ENCODE measurements around the gene CLK4.

The CLK4 gene

DNA sequence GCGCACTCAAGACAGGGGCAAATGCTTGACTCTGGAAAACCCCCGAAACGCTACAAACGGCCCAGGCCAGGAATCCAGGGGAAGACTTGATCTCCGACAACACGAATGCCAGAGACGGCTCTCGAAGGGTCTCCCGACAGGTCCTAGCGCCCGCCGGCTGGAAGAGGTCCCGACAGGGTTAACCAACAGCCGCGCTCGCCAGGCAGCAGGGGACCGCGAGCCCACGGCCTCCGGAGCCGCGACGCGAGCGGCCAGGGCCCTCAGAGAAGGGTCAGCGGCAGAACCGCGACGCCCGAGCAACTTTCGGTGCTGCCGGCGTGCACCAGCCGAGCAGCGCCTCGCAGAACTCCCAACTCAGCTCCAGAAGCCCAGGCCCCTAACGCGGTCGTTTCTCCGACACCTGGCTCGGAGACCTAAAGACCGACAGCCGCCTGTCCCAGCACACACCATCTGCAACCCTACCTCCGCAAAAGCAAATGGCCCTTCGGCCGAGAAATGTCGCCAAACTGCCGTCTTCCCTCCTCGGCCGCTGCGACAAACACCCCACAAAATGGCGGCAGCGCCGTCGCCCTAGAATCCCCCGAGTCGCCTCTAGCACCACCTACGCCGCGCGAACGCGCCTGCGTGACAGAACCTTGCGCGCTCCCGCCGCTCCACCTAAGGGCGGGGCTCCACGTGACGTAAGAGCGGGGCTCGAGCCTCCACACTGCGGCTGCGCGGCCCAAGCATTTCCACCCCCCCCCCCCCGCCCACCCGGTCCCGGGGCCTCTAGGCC, at the start of gene CLK4:
Gene CLK4 (minus strand): TSS at position 567 of the 775 bp plus-strand sequence. CDS start 3,634 bp downstream, outside the sequence.
- DNase-seq (ENCODE audit: low read depth), result peak; percentile 91

DNA sequence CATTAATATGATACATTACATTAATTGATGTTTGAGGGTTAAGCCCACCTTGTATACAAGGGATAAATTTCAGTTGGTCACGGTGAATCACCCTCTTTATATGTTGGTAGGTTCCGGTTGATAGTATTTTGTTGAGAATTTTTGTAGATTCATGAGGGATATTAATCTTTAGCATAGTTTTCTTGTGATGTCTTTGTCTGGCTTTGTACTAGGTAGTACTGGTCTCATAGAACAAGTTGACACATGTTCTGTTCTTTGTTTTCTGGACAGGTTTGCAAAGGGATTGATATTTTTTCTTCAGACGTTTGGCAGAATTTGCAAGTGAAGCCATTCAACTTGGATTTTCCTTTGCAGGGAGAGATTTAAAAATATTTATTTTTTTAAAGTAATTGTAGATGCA, 49.1 kb upstream of the CLK4 start:
- DNase-seq (ENCODE audit: low read depth), result no peak

DNA sequence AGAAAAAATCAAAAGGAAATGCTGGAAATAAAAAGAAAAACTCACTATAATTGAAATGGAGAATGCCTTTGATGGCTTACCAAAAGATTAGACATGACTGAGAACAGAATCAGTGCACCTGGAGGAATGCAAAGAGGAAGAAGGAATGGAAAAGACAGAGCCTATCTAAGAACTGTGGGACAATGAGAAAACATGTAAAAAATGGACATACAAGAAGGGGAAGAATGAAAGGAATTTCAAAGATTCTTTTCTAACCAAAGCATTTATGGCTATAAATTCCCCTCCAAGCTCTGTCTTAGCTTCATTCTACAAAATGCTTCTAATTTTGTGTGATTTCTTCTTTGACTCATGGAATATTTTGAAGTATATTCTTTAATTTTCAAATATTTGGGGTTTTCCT, 47.5 kb upstream of the CLK4 start:
- peak; percentile 53 for DNase-seq (ENCODE audit: low read depth)

DNA sequence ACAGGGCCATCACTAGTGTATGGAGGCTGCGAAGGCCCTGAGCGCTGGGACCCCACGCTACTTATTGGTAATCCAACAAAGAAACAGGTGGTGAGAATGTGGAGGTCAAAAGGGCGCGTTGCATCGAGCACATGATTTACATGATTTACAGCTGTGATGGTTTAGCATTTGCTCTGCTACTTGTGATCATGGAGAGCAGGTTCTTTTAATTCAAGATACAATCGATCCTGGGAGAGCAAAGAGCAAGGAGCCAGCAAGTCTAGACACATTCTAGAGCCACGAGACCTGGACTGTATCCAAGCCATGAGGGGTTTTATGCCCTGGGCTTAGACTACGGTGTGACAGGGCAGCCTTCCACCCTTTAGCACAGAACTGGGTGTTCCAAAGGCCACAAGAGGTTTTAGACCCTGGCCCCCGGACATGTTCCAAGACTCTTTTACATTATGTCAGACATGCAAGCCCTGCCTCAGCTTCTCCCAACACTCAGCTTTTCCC, 47.0 kb upstream of the CLK4 start:
- no peak for DNase-seq (ENCODE audit: low read depth)

DNA sequence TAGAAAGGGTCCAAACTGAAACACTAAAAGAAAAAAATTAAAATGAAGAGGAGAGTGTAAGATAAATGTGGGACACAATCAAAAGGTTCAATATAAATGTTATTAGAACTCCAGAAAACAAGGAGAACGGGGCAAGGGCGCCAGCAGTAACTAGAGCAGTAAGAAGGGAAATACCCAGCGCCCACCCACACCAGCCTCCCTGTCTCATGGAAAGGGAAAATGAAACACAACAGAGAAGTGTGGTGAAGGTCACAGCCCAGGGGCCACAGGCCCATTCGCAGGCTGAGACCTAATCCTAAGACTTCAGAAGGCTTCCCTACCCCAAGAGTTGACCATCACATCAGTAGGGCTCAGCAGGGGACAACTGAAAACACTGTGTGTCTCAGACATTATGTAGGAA, 45.8 kb upstream of the CLK4 start:
- no peak for DNase-seq (ENCODE audit: low read depth)

DNA sequence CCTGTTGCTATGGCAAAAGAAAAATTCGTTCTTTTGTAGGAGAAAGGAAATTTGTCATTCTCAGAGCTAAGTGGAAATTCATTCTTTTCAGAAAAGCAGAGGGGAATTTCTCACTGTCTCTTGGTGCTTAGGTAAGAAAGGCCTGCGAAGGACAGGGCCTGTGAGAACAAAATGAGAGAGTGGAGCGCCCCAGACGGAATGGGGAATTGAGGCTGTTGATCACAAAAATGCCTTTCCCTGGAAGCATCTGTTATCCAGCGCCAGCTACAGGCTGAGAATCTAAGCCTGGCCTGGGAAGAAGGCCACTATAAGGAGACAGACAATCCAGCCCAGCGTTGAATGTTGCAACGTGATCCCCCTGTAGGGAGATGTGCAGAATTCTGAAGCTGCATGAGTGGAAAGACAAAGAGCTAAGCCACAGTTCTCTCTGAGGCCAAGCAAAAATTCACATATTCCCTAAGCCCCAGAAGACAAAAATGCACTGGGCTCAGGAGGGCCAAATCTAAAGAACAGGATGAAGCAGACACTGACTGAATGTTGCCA, 44.8 kb upstream of the CLK4 start:
- no peak for DNase-seq (ENCODE audit: low read depth)

DNA sequence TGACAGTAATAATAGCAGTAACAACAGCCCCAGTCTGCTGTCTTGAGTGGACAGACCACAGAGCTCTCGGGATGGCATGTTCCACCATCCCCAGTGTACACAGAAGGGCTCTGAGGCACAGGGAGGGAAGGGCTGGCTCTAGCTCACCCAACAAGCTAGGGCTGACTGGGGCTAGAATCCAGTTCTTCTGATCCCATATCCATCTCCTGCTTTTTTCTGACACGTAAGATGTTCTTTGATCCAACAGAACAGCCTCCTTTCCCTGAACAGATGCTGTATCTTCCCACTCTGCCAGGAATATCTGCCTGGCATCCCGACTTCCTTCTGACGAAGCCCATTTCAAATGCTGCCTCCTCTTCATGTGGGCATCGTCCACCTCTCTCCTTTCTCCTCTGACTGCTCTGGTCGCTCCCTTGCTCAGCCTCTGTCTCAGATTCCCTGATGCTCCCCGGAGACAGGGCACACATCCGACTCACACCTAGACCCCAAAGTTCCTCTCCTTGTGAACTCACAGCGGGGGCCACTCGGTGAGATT, 43.6 kb upstream of the CLK4 start:
- DNase-seq (ENCODE audit: low read depth), result no peak

DNA sequence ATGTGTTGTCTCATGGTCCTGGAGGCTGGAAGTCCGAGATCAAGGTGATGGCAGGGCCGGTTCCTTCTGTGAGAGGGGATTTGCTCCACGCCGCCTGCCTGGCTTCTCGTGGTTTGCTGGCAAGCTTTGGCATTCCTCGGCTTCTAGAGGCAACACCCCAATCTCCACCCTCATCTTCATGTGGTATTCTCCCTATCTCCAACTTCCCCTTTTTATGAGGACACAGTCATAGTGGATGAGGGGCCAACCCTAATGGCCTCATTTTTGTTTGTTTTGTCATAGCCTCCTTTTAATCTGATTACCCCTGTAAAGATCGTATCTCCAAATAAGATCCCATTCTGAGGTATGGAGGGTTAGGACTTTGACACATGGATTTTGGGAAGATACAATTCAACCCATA, 41.7 kb upstream of the CLK4 start:
- no peak for DNase-seq (ENCODE audit: low read depth)

DNA sequence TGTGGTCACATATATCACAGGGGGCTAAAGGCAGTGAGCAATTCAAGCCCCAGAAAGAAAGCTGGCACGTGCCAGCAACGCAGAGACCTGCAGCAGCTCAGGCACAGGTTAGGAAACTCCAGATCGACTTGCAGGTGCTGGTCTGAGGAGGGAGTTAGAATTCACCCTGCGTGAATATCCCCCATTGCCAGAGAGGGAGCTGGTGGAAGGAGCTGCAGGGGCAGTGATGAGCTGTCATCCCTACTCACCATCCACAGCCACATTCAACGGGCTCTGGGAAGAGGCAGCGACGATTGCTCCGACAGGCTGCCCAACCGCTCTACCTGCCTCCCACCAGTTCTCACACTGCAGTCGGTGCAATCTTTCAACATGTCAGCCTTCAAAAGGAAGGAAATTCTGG, 40.8 kb upstream of the CLK4 start:
- DNase-seq (ENCODE audit: low read depth), result no peak

DNA sequence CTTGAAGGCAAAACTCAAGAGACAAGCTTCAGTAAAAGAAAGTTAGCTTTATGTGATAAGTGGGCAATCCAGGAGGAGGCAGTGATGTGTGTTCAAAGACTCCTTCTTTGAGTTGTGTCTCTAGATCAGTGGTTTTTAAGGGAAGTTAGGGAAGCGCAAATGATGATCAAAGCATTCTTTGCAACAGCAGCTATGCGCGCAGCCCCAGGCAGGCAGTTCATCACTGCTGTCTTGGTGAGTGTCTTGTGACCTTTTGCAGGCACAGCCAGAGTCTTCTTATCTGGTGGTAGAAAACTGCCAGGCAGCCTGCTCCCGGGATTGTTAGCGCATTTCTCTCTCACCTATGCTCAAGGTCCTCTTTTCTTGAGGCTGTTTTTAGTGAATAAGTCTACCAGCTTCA, 40.3 kb upstream of the CLK4 start:
- DNase-seq (ENCODE audit: low read depth), result peak; percentile 20

DNA sequence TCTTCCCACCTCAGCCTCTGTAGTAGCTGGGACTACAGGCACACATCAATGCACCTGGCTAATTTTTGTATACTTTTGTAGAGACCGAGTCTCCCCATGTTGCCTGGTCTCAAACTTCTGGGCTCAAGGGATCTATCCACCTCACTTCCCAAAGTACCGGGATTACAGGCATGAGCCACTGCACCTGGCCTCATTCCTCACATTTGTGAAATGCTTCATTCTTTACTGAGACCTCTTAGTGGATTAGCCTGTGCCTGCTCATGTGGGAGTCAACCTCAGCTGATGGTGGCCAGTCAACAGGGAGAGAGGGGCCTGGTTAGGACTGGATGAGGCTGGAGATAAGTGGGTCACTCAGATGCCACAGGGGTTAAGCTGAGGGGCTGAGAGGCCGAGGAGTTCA, 37.3 kb upstream of the CLK4 start:
- DNase-seq (ENCODE audit: low read depth), result no peak

DNA sequence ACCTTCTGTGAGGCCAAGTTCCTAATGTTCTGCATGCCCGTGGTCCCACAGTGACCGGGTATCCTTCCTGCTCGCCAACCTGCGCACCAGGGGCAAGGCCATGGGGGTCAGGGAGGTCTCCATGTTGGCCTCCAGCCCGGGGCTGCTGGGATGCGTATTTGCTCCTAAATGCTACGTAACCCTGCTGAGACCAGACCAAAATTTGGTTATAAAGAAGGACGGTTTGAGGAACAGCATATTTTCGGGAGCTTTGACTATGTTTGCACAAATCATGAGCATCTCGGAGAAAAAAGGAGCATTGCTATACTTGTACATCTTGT, 35.7 kb upstream of the CLK4 start:
- no peak for DNase-seq (ENCODE audit: low read depth)

DNA sequence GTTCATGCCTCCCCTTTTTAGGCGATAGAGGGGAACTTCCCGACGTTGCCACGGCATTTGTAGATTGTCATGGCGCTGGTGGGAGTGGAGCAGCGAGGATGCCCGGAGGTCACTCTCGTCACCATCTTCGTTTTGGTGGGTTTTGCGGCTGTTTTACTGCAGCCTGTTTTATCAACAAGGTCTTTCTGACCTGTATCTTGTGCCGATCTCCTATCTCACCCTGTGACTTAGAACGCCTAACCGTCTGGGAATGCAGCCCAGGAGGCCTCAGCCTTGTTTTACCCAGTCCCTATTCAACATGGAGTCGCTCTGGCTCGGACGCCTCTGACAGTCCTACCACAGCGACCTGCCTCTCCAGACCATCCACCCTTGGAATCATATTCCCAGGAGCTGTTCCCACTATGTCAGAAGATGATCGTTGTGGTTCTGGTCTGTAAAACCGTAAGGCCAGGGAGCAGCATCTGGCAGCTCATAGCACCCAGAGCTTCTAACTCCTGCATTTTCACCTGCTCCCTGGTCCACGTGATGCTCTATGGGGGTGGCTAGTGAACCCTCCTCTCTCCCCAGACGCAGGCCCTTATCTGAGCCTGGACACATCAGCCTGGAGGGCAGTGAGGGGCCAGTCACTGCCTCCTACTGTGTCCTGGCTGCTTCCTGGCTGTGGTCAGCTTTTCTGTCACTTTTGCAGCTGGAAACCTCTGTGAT, 35.1 kb upstream of the CLK4 start:
- DNase-seq (ENCODE audit: low read depth), result no peak

DNA sequence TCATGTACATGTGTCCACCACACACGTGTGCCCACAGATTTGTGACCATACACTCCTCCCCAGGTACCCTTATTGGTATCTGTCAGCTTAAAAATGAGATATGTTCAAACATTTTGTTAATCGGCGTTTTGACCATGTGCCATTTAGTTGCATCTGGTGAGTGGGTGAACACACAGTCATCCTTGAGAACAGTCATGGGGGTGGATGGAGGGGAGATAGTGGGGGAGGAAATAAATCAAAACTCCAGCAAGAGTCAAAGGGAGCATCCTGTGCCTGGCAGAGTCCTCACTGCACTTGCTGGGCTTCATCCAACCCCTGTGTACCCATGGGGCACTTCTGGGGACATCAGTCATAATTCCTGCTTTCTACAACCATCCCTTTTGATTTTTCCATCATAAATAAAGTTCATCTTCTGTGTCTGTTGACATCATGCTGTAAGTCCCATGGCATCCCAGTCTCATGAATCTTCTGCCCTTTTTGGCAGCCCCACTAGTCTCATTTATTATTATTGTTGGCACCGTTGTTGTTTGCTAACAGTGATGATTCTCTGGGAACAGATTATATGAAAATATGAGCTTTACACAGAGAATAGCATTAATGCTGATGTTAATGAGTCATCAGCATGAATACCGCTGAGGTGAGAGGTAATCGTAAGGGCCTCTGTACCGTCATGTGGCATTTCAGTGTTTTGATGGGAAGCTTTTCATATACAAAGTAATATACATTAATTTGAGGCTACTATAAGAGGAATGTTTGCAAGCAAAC, 24.4 kb upstream of the CLK4 start:
- DNase-seq (ENCODE audit: low read depth), result peak; percentile 81

DNA sequence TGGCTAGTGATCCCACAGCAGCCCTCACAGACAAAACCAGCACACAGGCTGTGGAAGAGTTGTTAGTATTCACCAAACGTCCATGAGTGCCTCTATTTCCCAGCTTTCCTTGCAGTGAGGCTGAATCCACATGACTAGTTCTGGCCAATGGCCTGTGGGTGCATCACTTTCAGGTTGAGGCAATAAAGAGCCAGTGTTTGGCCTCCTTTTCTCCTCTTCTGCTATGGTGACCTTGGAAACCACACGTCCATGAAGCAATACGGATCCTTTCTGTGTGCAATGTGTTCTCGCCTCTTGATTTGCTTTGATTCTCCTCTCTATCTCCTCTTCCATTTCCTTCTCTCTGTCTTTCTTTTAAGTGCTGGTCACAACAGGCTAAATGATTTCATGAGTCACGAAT, 23.4 kb upstream of the CLK4 start:
- no peak for DNase-seq (ENCODE audit: low read depth)

DNA sequence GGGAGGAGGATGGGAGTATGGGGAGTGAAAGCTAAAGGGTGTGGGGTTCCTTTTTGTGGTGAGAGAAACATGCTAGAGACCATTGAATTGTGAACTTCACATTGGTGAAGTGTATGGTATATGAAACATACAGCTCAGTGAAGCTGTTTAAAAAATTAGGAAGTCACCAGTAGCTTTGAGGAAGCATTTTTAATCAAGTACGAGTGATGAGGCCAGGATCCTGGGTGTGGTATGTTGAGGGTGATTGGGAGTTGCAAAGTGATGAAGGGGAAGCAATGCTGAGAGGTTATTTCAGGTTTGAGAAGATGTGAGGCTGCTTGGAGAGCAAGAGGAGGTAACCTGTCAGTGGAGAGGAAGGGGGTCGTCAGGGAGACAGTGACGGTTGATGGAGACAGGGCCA, 22.7 kb upstream of the CLK4 start:
- no peak for DNase-seq (ENCODE audit: low read depth)

DNA sequence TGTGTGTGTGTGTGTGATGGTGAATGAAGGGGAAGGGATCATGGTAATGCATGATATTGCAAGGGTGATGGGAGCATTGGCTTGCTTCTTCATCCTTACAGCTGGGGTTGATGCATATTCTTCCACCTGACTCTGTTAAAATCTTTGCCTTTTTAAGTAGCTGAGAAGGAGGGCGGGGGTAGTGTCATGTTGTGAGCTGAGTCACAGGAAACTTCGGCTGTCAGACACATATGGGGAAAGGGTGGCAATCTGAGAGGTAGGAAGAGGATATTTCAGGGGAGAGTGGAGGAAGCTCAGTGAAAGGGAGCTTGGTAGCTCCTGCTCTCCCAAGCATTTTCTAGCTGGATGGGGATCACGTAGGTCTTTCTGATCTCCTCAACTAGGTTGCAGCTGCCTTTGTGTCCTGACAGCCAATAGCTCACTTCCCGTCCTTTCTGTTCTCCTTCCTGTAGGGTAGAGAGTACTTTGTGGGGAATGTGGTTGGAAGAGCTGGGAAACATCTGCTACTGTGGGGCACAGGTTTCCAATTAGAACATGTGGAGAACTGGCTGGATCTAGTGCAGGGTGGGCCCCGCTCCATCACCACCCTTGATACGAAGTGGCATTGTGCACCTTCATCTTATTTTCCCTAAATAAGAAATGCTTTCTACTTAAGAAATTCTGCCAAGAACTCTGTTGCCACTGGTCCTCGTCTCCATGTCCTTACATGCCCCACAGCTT, 18.1 kb upstream of the CLK4 start:
- peak; percentile 57 for DNase-seq (ENCODE audit: low read depth)

DNA sequence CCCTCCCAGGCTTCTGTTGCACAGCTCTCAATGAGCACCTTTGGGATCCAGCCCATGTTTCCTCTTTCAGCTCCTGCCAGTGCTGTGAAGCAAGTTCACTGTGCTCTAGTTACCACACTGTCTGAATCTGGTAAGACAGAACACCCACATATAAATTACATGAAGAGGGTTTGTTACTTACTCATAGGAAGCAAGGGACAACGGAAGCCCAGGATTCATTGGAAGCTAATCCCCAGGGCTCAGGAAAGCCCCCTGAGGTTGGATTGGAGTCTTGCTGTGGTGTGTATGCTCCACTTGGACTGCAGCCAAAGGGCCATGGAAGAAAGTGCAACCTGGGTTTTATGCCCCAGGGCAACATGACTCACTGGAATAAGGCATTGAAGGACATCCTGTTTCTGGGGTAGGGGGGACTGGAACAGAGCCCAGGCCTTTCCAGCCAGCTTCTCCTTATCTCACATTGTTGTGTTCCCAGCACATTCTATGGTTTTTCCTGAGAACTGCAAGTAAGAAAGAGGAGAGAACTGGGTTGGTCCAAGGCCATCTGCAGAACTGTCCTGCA, 15.6 kb upstream of the CLK4 start:
- DNase-seq (ENCODE audit: low read depth), result peak; percentile 100

DNA sequence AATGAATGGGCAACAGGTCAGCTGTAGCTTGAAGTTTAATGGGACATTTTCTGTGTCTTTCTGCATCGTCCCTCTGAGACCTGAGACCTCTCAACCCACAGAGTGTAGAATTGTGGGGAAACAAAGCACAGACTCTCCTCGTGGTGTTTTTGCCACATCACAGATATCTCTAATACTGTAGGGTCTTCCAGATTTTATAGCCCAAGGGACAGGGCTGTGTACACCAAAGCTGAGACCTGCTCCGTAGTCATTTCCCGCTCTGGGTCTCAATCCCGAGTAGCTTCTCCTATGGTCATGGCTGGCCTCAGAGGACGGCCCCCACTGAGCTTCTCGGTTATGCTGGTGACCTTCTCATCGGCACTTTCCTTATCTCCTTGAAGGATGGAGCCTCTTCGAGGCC, 14.9 kb upstream of the CLK4 start:
- DNase-seq (ENCODE audit: low read depth), result no peak

DNA sequence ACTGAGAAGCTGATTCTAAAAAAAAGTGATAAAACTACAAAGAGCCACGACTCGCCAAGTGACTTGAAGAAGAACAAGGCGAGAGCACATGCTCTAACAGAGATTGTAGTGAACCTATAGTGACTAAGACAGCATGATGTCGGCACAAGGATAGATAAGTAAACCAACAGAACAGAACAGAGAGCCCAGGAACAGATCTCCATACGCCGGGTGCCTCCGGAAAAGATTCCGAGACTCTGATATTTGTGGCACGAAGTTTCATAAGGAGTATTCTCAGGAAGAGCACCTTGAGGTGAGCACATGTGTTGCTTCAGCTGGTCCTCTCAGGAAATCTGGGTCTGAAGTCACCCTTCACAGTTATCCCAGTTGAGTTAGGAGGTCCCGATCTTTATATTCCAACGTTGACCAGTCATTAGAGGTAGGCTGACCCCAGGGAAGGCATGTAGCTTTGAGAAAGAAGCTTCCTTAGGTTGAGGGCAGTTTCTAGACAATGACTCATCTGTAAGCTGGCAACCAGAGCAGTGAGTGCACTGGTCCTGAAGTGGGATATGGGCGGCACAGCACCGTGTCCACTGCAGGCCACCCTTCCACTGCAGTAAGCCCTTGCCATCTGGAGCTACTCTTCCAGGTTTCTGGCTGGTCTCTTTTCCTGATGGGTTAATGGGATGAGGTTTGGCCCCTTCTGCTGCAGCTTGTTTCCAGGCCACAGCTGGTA, 13.6 kb upstream of the CLK4 start:
- DNase-seq (ENCODE audit: low read depth), result peak; percentile 23

All from EH (cell line).